Peyer's patch (tissue), 4 donors: ENCODE results near the gene CLDN17.

Source experiments
- CTCF ChIP-seq, 6 experiments: fragments of 450-650 bp in 4 of 6; fragments of 200-600 bp in 2 of 6; sonication (generic) in 1 of 6; IDR thresholded peaks; one replicate each; pipeline ENCODE4 v1.5.1; 2017 to 2019; ENCODE audit warnings: antibody characterized with exemption in 6 of 6, mild to moderate bottlenecking in 3 of 6, moderate library complexity in 1 of 6
- POLR2A ChIP-seq, 2 donors: fragments of 450-650 bp; IDR thresholded peaks; one replicate each; pipeline ENCODE4 v1.5.1; 2017; ENCODE audit warnings: antibody characterized with exemption in 2 of 2, mild to moderate bottlenecking in 2 of 2, moderate library complexity in 2 of 2

- TF ChIP-seq CTCF (IDR thresholded peaks at IDR 0.05) (no peak), POLR2A (IDR thresholded peaks at IDR 0.05) (no peak)
Measured at GRCh38 chr21:30209601-30210000, 43.0 kb upstream of the CLDN17 start.
